Gastrocnemius medialis (tissue), 4 donors: ENCODE results near the gene MAP3K6.

ENCODE experiments used
- POLR2A ChIP-seq, 2 donors: fragments of 450-650 bp; IDR thresholded peaks; one replicate each; pipeline ENCODE4 v1.6.1; 2017; ENCODE audit warnings: antibody characterized with exemption in 2 of 2, mild to moderate bottlenecking in 2 of 2, moderate library complexity in 2 of 2
- TF ChIP-seq, protein P1 (sequence below), 5 experiments: fragments of 450-650 bp in 3 of 5; fragments of 200-600 bp in 2 of 5; sonication (generic) in 2 of 5; IDR thresholded peaks in 4 of 5; conservative IDR thresholded peaks in 1 of 5; 1 replicate in 4 of 5; 2 replicates in 1 of 5; pipeline ENCODE4 v1.5.1; 2016 to 2019; ENCODE audit warnings: antibody characterized with exemption in 5 of 5, mild to moderate bottlenecking in 3 of 5, moderate library complexity in 3 of 5

DNA sequence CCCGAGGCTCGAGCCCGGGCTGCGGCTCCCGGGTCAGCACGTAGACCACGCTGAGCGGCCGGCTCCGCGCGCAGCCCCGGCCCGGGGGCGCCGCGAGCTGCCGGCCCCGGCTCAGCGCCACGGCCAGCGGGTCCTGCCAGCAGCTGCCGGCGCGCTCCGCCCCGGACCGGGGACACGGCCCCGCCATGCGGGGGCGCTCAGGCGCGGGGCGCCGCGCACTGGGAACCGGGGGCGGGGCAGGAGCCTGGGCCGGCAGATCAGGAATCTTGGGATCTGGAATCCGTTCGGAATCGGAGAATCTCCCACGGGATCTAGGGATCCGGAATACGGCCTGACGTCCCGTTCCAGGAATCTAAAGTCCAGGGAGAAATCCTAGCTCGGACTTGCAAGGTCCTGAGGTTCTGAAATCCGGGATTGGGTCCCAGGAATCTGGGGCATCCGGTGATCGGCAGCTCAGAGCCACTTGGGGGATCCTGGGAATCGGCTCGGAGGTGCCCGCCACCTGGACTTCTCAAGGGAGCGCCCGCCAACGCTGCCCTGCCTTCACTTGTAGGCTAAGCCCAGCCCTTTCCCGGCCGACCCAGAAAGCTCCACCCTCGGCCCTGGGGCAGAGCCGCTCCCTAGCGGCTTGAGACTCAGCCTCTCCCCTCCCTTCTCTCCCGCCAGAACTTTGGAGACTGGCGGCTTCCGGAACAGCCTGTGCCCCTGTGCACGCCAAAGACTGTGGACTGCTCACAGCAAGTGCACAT is at the start of gene MAP3K6:
- TF ChIP-seq, protein P1, sequence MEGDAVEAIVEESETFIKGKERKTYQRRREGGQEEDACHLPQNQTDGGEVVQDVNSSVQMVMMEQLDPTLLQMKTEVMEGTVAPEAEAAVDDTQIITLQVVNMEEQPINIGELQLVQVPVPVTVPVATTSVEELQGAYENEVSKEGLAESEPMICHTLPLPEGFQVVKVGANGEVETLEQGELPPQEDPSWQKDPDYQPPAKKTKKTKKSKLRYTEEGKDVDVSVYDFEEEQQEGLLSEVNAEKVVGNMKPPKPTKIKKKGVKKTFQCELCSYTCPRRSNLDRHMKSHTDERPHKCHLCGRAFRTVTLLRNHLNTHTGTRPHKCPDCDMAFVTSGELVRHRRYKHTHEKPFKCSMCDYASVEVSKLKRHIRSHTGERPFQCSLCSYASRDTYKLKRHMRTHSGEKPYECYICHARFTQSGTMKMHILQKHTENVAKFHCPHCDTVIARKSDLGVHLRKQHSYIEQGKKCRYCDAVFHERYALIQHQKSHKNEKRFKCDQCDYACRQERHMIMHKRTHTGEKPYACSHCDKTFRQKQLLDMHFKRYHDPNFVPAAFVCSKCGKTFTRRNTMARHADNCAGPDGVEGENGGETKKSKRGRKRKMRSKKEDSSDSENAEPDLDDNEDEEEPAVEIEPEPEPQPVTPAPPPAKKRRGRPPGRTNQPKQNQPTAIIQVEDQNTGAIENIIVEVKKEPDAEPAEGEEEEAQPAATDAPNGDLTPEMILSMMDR (IDR thresholded peaks at IDR 0.05 in 4 of 5, conservative IDR thresholded peaks at IDR 0.05 in 1 of 5), result peak; percentile 8 to 35 (median 31)
- TF ChIP-seq POLR2A (IDR thresholded peaks at IDR 0.05), result peak; percentile 59 to 64
